Neuronal stem cell (in vitro differentiated cells): Measurements from ENCODE around the gene FRMPD4.

Experiments used
- DNase-seq: peaks from one replicate; pipeline ENCODE4 v3.0.0-alpha.2; 2013; ENCODE audit warnings: low spot score
- H2AFZ ChIP-seq: one replicate; pipeline ENCODE4 v1.6.1; 2013; ENCODE audit warnings: mild to moderate bottlenecking, low read length, inconsistent platforms
- H2AK5ac ChIP-seq: 2 replicates; pipeline ENCODE4 v1.6.1; 2013; ENCODE audit warnings: low read depth, mild to moderate bottlenecking, inconsistent platforms, low read length, moderate library complexity, mixed read lengths
- H2BK120ac ChIP-seq: 2 replicates; pipeline ENCODE4 v1.6.1; 2013; ENCODE audit warnings: low read depth, mild to moderate bottlenecking, inconsistent platforms, low read length, moderate library complexity, mixed read lengths
- H2BK12ac ChIP-seq: one replicate; pipeline ENCODE4 v1.6.1; 2013; ENCODE audit warnings: low read length, inconsistent platforms
- H2BK15ac ChIP-seq: 2 replicates; pipeline ENCODE4 v1.6.1; 2013; ENCODE audit warnings: mild to moderate bottlenecking, low read length, inconsistent platforms, mixed read lengths
- H2BK5ac ChIP-seq: one replicate; pipeline ENCODE4 v1.6.1; 2013; ENCODE audit warnings: inconsistent platforms, mild to moderate bottlenecking, low read length, moderate library complexity
- H3K14ac ChIP-seq: one replicate; pipeline ENCODE4 v1.6.1; 2013; ENCODE audit warnings: low read length, inconsistent platforms
- H3K18ac ChIP-seq: 2 replicates; pipeline ENCODE4 v1.6.1; 2013; ENCODE audit warnings: low read length, inconsistent platforms
- H3K23ac ChIP-seq: 2 replicates; pipeline ENCODE4 v1.6.1; 2013; ENCODE audit warnings: low read depth, mild to moderate bottlenecking, mixed read lengths, low read length, inconsistent platforms; ENCODE audit not compliant: poor library complexity
- H3K27ac ChIP-seq: replicated peaks from 3 replicates; pipeline ENCODE4 v1.5.1; 2013; ENCODE audit warnings: low read length, inconsistent platforms
- H3K27me3 ChIP-seq, 3 experiments: 2 replicates each; pipeline ENCODE4 v1.6.1; 2013; ENCODE audit warnings: low read length in 3 of 3, mild to moderate bottlenecking in 2 of 3, inconsistent platforms in 1 of 3, low read depth in 1 of 3, mixed read lengths in 1 of 3, moderate library complexity in 1 of 3; ENCODE audit not compliant: control insufficient read depth in 3 of 3, insufficient read depth in 3 of 3
- H3K36me3 ChIP-seq, 2 donors: replicated peaks in 1 of 2; 2 replicates each; pipeline ENCODE4 v1.6.1; 2013; ENCODE audit warnings: low read length in 2 of 2; ENCODE audit not compliant: control insufficient read depth in 2 of 2, insufficient read depth in 2 of 2
- H3K4ac ChIP-seq: 2 replicates; pipeline ENCODE4 v1.6.1; 2013; ENCODE audit warnings: inconsistent platforms, mild to moderate bottlenecking, low read length, moderate library complexity
- H3K4me1 ChIP-seq, 2 donors: 1 replicate in 1 of 2; 2 replicates in 1 of 2; pipeline ENCODE4 v1.6.1; 2013; ENCODE audit warnings: low read length in 2 of 2, low read depth in 1 of 2; ENCODE audit not compliant: control insufficient read depth in 2 of 2, insufficient read depth in 1 of 2
- H3K4me2 ChIP-seq: one replicate; pipeline ENCODE4 v1.6.1; 2013; ENCODE audit warnings: mild to moderate bottlenecking, low read length, inconsistent platforms; ENCODE audit not compliant: insufficient read depth, poor library complexity, severe bottlenecking
- H3K4me3 ChIP-seq, 2 donors: 2 replicates each; pipeline ENCODE4 v1.5.1; 2013; ENCODE audit warnings: low read length in 2 of 2, mild to moderate bottlenecking in 2 of 2, inconsistent platforms in 1 of 2, moderate library complexity in 1 of 2
- H3K79me1 ChIP-seq: one replicate; pipeline ENCODE4 v1.6.1; 2013; ENCODE audit warnings: low read depth, mild to moderate bottlenecking, inconsistent platforms, low read length, moderate library complexity
- H3K9ac ChIP-seq: one replicate; pipeline ENCODE4 v1.6.1; 2013; ENCODE audit warnings: mild to moderate bottlenecking, low read depth, low read length, inconsistent platforms; ENCODE audit not compliant: poor library complexity
- H3K9me3 ChIP-seq, 2 donors: replicated peaks in 1 of 2; 2 replicates each; pipeline versions ENCODE3 to v1.6.1; 2013; ENCODE audit warnings: low read length in 2 of 2, mild to moderate bottlenecking in 2 of 2, inconsistent platforms in 1 of 2, low read depth in 1 of 2, mixed read lengths in 1 of 2, moderate library complexity in 1 of 2; ENCODE audit not compliant: control insufficient read depth in 2 of 2, insufficient read depth in 1 of 2
- H4K8ac ChIP-seq: one replicate; pipeline ENCODE4 v1.6.1; 2013; ENCODE audit warnings: low read depth, mild to moderate bottlenecking, inconsistent platforms, low read length, moderate library complexity
- H4K91ac ChIP-seq: one replicate; pipeline ENCODE4 v1.6.1; 2013; ENCODE audit warnings: low read length, low read depth, mild to moderate bottlenecking, inconsistent platforms; ENCODE audit not compliant: poor library complexity
- WGBS, 2 donors: extraction: QIAGEN DNeasy Blood & Tissue Kit; methylation state at CpG; one replicate each; pipeline ENCODE4 v1.1.7; 2013; ENCODE audit warnings: missing lambda C conversion rate in 2 of 2, mixed read lengths in 1 of 2; ENCODE audit not compliant: insufficient read length in 2 of 2, insufficient replicate concordance in 1 of 2; ENCODE audit errors: extremely low coverage in 2 of 2; 5-methylcytosine and 5-hydroxymethylcytosine counted together

FRMPD4 gene

DNA sequence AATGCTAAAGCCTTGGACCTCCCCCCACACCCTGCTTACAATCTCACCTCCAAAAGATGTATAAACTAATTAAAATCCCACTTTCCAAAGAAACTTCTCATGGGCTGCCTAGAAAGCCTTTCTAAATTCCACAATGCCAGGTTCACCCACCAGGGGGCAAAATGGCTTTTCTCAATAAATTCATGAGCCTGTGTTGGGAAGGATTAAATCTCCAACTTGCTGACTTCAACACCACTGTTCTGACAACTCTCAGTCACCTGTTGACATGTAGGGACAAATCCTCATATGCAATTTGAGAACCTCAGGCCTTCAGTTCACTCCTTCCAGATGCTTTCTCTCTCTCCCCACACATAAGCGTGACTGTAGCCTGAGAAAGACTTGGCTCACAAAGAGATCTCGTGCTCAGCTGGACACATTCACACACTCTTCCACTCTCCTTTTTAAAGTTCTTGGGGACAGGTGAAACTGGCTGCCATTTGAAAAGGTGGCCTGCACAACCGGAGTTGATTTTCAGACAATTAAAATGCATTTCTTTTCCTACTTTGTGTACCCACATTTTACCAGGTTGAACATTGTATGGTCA, 564.3 kb downstream of the FRMPD4 start:
- no CpG with 5 or more reads among the region's 3 CpGs for WGBS, 2 donors
- H2BK5ac ChIP-seq, result no peak overlapping the region
- no peak overlapping the region for H4K91ac ChIP-seq
- no peaks in the 10 kb centered on the region for H3K79me1 ChIP-seq
- no peak overlapping the region for H2BK15ac ChIP-seq
- no peak overlapping the region for H3K14ac ChIP-seq
- no peak overlapping the region for H3K18ac ChIP-seq
- no peak overlapping the region for H4K8ac ChIP-seq
- H3K9ac ChIP-seq, result no peak overlapping the region
- no peak overlapping the region for H3K27ac ChIP-seq
- no peak overlapping the region for H3K4me2 ChIP-seq
- no peak overlapping the region for H2AFZ ChIP-seq
- H3K27me3 ChIP-seq, result no peaks in the 10 kb centered on the region
- H3K23ac ChIP-seq, result no peak overlapping the region
- H3K4me3 ChIP-seq, result no peak overlapping the region
- no peak overlapping the region for H2BK12ac ChIP-seq
- no peak overlapping the region for H3K4ac ChIP-seq
- H2BK120ac ChIP-seq, result no peak overlapping the region
- no peaks in the 10 kb centered on the region for H3K9me3 ChIP-seq
- no peaks in the 10 kb centered on the region for H3K36me3 ChIP-seq
- no peak overlapping the region for H2AK5ac ChIP-seq
- peak; percentile 3 for DNase-seq
- H3K4me1 ChIP-seq, result peaks cover 0 to 2% of the 10 kb centered on the region in 2 donors

- H2BK15ac ChIP-seq, result no peak overlapping the region
- H3K79me1 ChIP-seq, result no peaks in the 10 kb centered on the region
- no peaks in the 10 kb centered on the region for H3K27me3 ChIP-seq
- no peak overlapping the region for H3K14ac ChIP-seq
- H3K4me3 ChIP-seq, result no peak overlapping the region
- no peak overlapping the region for H3K4me2 ChIP-seq
- H3K4ac ChIP-seq, result no peak overlapping the region
- no peak overlapping the region for H4K8ac ChIP-seq
- H2BK5ac ChIP-seq, result no peak overlapping the region
- no peak overlapping the region for H2AK5ac ChIP-seq
- no peak overlapping the region for H2BK120ac ChIP-seq
- DNase-seq, result no peak
- H4K91ac ChIP-seq, result no peak overlapping the region
- no peaks in the 10 kb centered on the region for H3K36me3 ChIP-seq
- H3K4me1 ChIP-seq, result peaks cover 0 to 2% of the 10 kb centered on the region in 2 donors
- H2BK12ac ChIP-seq, result no peak overlapping the region
- H3K9me3 ChIP-seq, result no peaks in the 10 kb centered on the region
- no peak overlapping the region for H2AFZ ChIP-seq
- no peak overlapping the region for H3K27ac ChIP-seq
- no peak overlapping the region for H3K9ac ChIP-seq
- H3K23ac ChIP-seq, result no peak overlapping the region
- no CpG with 5 or more reads among the region's 7 CpGs for WGBS, 2 donors
- H3K18ac ChIP-seq, result no peak overlapping the region
Observed at GRCh38 chrX:12704706-12705105, 566.4 kb downstream of the FRMPD4 start.

DNA sequence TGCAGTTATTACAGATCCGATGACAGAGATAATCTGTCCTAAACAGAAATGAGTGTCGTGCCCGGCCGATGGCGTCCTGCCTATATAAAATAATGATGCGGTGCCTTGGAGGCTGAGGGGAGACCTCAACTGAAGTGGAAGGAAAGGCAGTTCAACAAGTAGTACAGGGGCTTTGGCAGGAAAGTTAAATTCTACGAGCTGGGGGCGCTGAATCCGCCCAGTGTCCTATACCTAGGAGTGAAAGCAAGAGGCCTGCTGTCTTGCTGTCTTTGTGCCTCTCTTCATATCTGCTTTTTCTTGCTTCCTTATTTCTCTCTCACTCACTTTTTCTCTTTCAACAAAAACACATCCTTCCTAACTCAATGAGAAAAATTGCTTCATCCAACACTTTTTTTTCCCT, 570.8 kb downstream of the FRMPD4 start:
- no peak overlapping the region for H4K91ac ChIP-seq
- H3K4me2 ChIP-seq, result no peak overlapping the region
- no peak overlapping the region for H2BK120ac ChIP-seq
- no peak overlapping the region for H2AK5ac ChIP-seq
- H3K9ac ChIP-seq, result no peak overlapping the region
- H3K27ac ChIP-seq, result no peak overlapping the region
- DNase-seq, result no peak
- WGBS, 2 donors, result no CpG with 5 or more reads among the region's 9 CpGs
- H3K23ac ChIP-seq, result no peak overlapping the region
- H4K8ac ChIP-seq, result no peak overlapping the region
- no peak overlapping the region for H3K4ac ChIP-seq
- H2BK12ac ChIP-seq, result no peak overlapping the region
- H3K36me3 ChIP-seq, result no peaks in the 10 kb centered on the region
- H3K4me3 ChIP-seq, result no peak overlapping the region
- no peak overlapping the region for H3K14ac ChIP-seq
- no peaks in the 10 kb centered on the region for H3K9me3 ChIP-seq
- no peaks in the 10 kb centered on the region for H3K27me3 ChIP-seq
- H2BK5ac ChIP-seq, result no peak overlapping the region
- no peak overlapping the region for H2BK15ac ChIP-seq
- H3K79me1 ChIP-seq, result no peaks in the 10 kb centered on the region
- no peak overlapping the region for H3K18ac ChIP-seq
- no peaks in the 10 kb centered on the region for H3K4me1 ChIP-seq
- no peak overlapping the region for H2AFZ ChIP-seq

DNA sequence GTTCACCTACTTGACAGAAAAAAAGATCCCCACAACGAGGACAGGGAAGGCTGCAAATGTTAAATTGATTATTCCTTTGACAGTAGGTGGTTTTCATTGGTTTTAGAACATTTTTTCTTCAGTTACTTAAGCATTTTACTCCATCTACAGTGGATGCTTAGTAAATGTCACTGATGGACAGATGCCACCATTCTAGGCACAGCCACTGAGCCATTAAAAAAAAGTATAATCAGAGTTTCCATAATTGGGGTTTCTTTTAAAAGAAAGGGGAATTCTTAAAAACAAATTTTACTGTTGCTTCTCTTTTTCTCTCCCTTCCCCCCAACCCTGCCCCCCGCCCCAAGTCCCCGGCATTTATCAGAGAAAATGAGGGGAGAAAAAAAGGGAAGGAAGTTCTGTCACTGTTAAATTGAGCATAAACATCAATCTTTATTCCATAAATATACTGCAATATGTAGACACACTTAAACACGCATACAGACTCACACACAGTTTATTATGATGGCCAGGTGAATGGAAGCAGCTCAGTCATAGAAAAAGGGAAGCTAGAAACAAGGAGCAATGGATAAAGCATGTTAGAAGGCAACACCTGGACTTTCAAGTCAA, 573.3 kb downstream of the FRMPD4 start:
- H4K8ac ChIP-seq, result no peak overlapping the region
- no peak overlapping the region for H2AFZ ChIP-seq
- no peak overlapping the region for H3K4me3 ChIP-seq
- H2BK12ac ChIP-seq, result no peak overlapping the region
- no peaks in the 10 kb centered on the region for H3K36me3 ChIP-seq
- no peak overlapping the region for H2BK5ac ChIP-seq
- H3K4me1 ChIP-seq, result no peaks in the 10 kb centered on the region
- WGBS, 2 donors, result no CpG with 5 or more reads among the region's 4 CpGs
- no peak overlapping the region for H3K9ac ChIP-seq
- no peak overlapping the region for H3K4me2 ChIP-seq
- no peak overlapping the region for H2BK120ac ChIP-seq
- H3K79me1 ChIP-seq, result no peaks in the 10 kb centered on the region
- H3K9me3 ChIP-seq, result no peaks in the 10 kb centered on the region
- H3K23ac ChIP-seq, result no peak overlapping the region
- DNase-seq, result no peak
- no peak overlapping the region for H2AK5ac ChIP-seq
- H3K27ac ChIP-seq, result no peak overlapping the region
- H3K18ac ChIP-seq, result no peak overlapping the region
- H4K91ac ChIP-seq, result no peak overlapping the region
- H3K4ac ChIP-seq, result no peak overlapping the region
- no peaks in the 10 kb centered on the region for H3K27me3 ChIP-seq
- no peak overlapping the region for H3K14ac ChIP-seq
- no peak overlapping the region for H2BK15ac ChIP-seq
